H9 (cell line): ENCODE data around the gene NFU1. TPM values are rescaled to one million over a fixed set of nuclear protein-coding genes. Genes with fewer than 3 reads are reported as not detected.

Source experiments
- DNase-seq: peaks from one replicate; pipeline ENCODE4 v3.0.0-alpha.2; 2017
- H2AFZ ChIP-seq: one replicate; pipeline ENCODE4 v1.6.1; 2013; ENCODE audit warnings: mild to moderate bottlenecking, low read length, control low read depth, moderate library complexity
- H2AK5ac ChIP-seq: 2 replicates; pipeline ENCODE4 v1.6.1; 2013; ENCODE audit warnings: low read length, control low read depth, mixed read lengths; ENCODE audit not compliant: insufficient read length
- H2BK120ac ChIP-seq: one replicate; pipeline ENCODE4 v1.6.1; 2013; ENCODE audit warnings: low read depth, mild to moderate bottlenecking, low read length, control low read depth, inconsistent platforms; ENCODE audit not compliant: poor library complexity, severe bottlenecking
- H2BK12ac ChIP-seq: 2 replicates; pipeline ENCODE4 v1.6.1; 2013; ENCODE audit warnings: low read length, control low read depth, mixed read lengths, low read depth; ENCODE audit not compliant: insufficient read length
- H2BK15ac ChIP-seq: 2 replicates; pipeline ENCODE4 v1.6.1; 2013; ENCODE audit warnings: low read depth, low read length, control low read depth
- H2BK20ac ChIP-seq: one replicate; pipeline ENCODE4 v1.6.1; 2013; ENCODE audit warnings: low read depth, mild to moderate bottlenecking, low read length, control low read depth, inconsistent platforms; ENCODE audit not compliant: poor library complexity, severe bottlenecking
- H2BK5ac ChIP-seq: 2 replicates; pipeline ENCODE4 v1.6.1; 2013; ENCODE audit warnings: low read length, control low read depth, mixed read lengths; ENCODE audit not compliant: insufficient read length
- H3K14ac ChIP-seq: 2 replicates; pipeline ENCODE4 v1.6.1; 2013; ENCODE audit warnings: low read length, control low read depth; ENCODE audit not compliant: insufficient read depth
- H3K18ac ChIP-seq: 2 replicates; pipeline ENCODE4 v1.6.1; 2013; ENCODE audit warnings: low read depth, mild to moderate bottlenecking, mixed read lengths, low read length, control low read depth; ENCODE audit not compliant: insufficient read length
- H3K23ac ChIP-seq: 2 replicates; pipeline ENCODE4 v1.6.1; 2013; ENCODE audit warnings: low read length, control low read depth, mixed read lengths, low read depth; ENCODE audit not compliant: insufficient read length
- H3K23me2 ChIP-seq: 2 replicates; pipeline ENCODE4 v1.6.1; 2013; ENCODE audit warnings: low read depth, mild to moderate bottlenecking, mixed read lengths, low read length, control low read depth; ENCODE audit not compliant: insufficient read length, poor library complexity, severe bottlenecking
- H3K27ac ChIP-seq: 2 replicates; pipeline ENCODE4 v1.5.1; 2013; ENCODE audit warnings: low read length, control low read depth, mixed read lengths, low read depth; ENCODE audit not compliant: insufficient read length
- H3K27me3 ChIP-seq: 2 replicates; pipeline ENCODE4 v1.6.1; 2013; ENCODE audit warnings: low read length, control low read depth, inconsistent platforms; ENCODE audit not compliant: insufficient read depth
- H3K4ac ChIP-seq: 2 replicates; pipeline ENCODE4 v1.6.1; 2013; ENCODE audit warnings: low read depth, mild to moderate bottlenecking, control low read depth, inconsistent platforms, low read length, moderate library complexity
- H3K4me1 ChIP-seq: 2 replicates; pipeline ENCODE4 v1.6.1; 2013; ENCODE audit warnings: low read length, control low read depth, inconsistent platforms; ENCODE audit not compliant: insufficient read depth
- H3K4me2 ChIP-seq: 2 replicates; pipeline ENCODE4 v1.6.1; 2013; ENCODE audit warnings: low read length, control low read depth, mixed read lengths; ENCODE audit not compliant: insufficient read length, insufficient read depth
- H3K56ac ChIP-seq: 2 replicates; pipeline ENCODE4 v1.6.1; 2013; ENCODE audit warnings: low read depth, mild to moderate bottlenecking, mixed read lengths, low read length, control low read depth; ENCODE audit not compliant: insufficient read length
- H3K79me1 ChIP-seq: 2 replicates; pipeline ENCODE4 v1.6.1; 2013; ENCODE audit warnings: low read depth, mild to moderate bottlenecking, moderate library complexity, low read length, control low read depth, inconsistent platforms; ENCODE audit not compliant: insufficient read depth, poor library complexity, severe bottlenecking
- H3K79me2 ChIP-seq: 2 replicates; pipeline ENCODE4 v1.6.1; 2013; ENCODE audit warnings: low read length, control low read depth, inconsistent platforms; ENCODE audit not compliant: insufficient read depth
- H3K9ac ChIP-seq: 2 replicates; pipeline ENCODE4 v1.6.1; 2013; ENCODE audit warnings: low read length, control low read depth, mixed read lengths; ENCODE audit not compliant: insufficient read length; ENCODE audit errors: extremely low read depth
- H3K9me3 ChIP-seq: one replicate; pipeline ENCODE4 v1.6.1; 2013; ENCODE audit warnings: low read depth, low read length, inconsistent platforms; ENCODE audit not compliant: control insufficient read depth
- H3T11ph ChIP-seq: one replicate; pipeline ENCODE4 v1.6.1; 2013; ENCODE audit warnings: mild to moderate bottlenecking, low read length, control low read depth, inconsistent platforms
- H4K20me1 ChIP-seq: one replicate; pipeline ENCODE4 v1.6.1; 2013; ENCODE audit not compliant: control insufficient read depth, insufficient read length, insufficient read depth
- H4K5ac ChIP-seq: 2 replicates; pipeline ENCODE4 v1.6.1; 2013; ENCODE audit warnings: low read depth, mild to moderate bottlenecking, mixed read lengths, low read length, control low read depth; ENCODE audit not compliant: insufficient read length
- H4K8ac ChIP-seq: replicated peaks from 2 replicates; pipeline ENCODE4 v1.6.1; 2013; ENCODE audit warnings: low read length, control low read depth, mixed read lengths, low read depth; ENCODE audit not compliant: insufficient read length
- H4K91ac ChIP-seq: 2 replicates; pipeline ENCODE4 v1.6.1; 2013; ENCODE audit warnings: low read depth, mild to moderate bottlenecking, moderate library complexity, mixed read lengths, low read length, control low read depth; ENCODE audit not compliant: insufficient read length
- H3K27ac Mint-ChIP-seq, 3 experiments: 2 replicates in 2 of 3; 3 replicates in 1 of 3; pipeline ENCODE4 v1.8.0; 2020 to 2021; ENCODE audit warnings: mixed read lengths in 3 of 3, mild to moderate bottlenecking in 1 of 3, moderate library complexity in 1 of 3
- H3K27me3 Mint-ChIP-seq: 2 replicates; pipeline ENCODE4 v1.8.0; 2021; ENCODE audit warnings: low read depth, mild to moderate bottlenecking, moderate library complexity, mixed read lengths
- H3K36me3 Mint-ChIP-seq, 3 experiments: 2 replicates in 2 of 3; 3 replicates in 1 of 3; pipeline ENCODE4 v1.8.0; 2020 to 2021; ENCODE audit warnings: low read depth in 3 of 3, mixed read lengths in 3 of 3; ENCODE audit not compliant: insufficient read depth in 1 of 3
- H3K4me1 Mint-ChIP-seq, 2 experiments: 2 replicates each; pipeline ENCODE4 v1.8.0; 2020; ENCODE audit warnings: mixed read lengths in 2 of 2
- H3K4me3 Mint-ChIP-seq, 2 experiments: 2 replicates in 1 of 2; 3 replicates in 1 of 2; pipeline ENCODE4 v1.8.0; 2020 to 2021; ENCODE audit warnings: mild to moderate bottlenecking in 2 of 2, mixed read lengths in 2 of 2, moderate library complexity in 1 of 2
- H3K9me3 Mint-ChIP-seq, 2 experiments: 2 replicates in 1 of 2; 3 replicates in 1 of 2; pipeline ENCODE4 v1.8.0; 2020; ENCODE audit warnings: mild to moderate bottlenecking in 2 of 2, mixed read lengths in 2 of 2, moderate library complexity in 1 of 2
- CTCF ChIP-seq: fragments of 200-600 bp; sonication (generic); conservative IDR thresholded peaks from 3 replicates; pipeline ENCODE4 v1.8.0; 2021; ENCODE audit warnings: antibody characterized with exemption, mild to moderate bottlenecking
- WGBS: extraction: QIAGEN DNeasy Blood & Tissue Kit; methylation state at CpG from one replicate; pipeline ENCODE4 v1.1.7; 2013; ENCODE audit warnings: missing lambda C conversion rate, low lambda C conversion rate, mixed read lengths; ENCODE audit not compliant: insufficient read length; ENCODE audit errors: extremely low coverage; 5-methylcytosine and 5-hydroxymethylcytosine counted together
- total RNA-seq: library from RNA; stranded (reverse); gene quantifications from 2 replicates; pipeline ENCODE4 v1.2.1, GENCODE V29; 2021

The NFU1 gene
- total RNA-seq, 1 experiment from 2014 or later = 61.4 TPM

- no peak for TF ChIP-seq CTCF
- WGBS = no CpG with 5 or more reads among the region's 3 CpGs
- no peak overlapping the region for H4K8ac ChIP-seq
- H2BK20ac ChIP-seq = no peak overlapping the region
- no peak overlapping the region for H3K4me2 ChIP-seq
- H3K9me3 Mint-ChIP-seq = no peaks in the 10 kb centered on the region; a peak in 1 of 5 replicates
- H4K20me1 ChIP-seq = no peaks in the 10 kb centered on the region
- DNase-seq = no peak
- no peaks in the 10 kb centered on the region for H3K9me3 ChIP-seq
- no peak overlapping the region for H2AK5ac ChIP-seq
- no peaks in the 10 kb centered on the region for H3K27me3 ChIP-seq
- peaks cover 18 to 20% of the 10 kb centered on the region in 2 experiments for H3K4me1 Mint-ChIP-seq
- H3K27me3 Mint-ChIP-seq = no peaks in the 10 kb centered on the region; the same call in 1 of the 2 replicates
- H4K91ac ChIP-seq = no peak overlapping the region
- no peak overlapping the region for H3T11ph ChIP-seq
- no peak overlapping the region for H4K5ac ChIP-seq
- no peak overlapping the region for H2BK120ac ChIP-seq
- H3K4ac ChIP-seq = no peak overlapping the region
- no peaks in the 10 kb centered on the region for H3K79me1 ChIP-seq
- peak overlapping the region in 1 of 3 experiments; percentile 27; a peak in 1 of 7 replicates for H3K27ac Mint-ChIP-seq
- peaks cover 0 to 9% (median 0%) of the 10 kb centered on the region in 3 experiments; a peak in 3 of 7 replicates for H3K36me3 Mint-ChIP-seq
- H2BK5ac ChIP-seq = no peak overlapping the region
- H3K23ac ChIP-seq = no peak overlapping the region
- H3K18ac ChIP-seq = no peak overlapping the region
- H3K23me2 ChIP-seq = peaks cover 3% of the 10 kb centered on the region
- no peak overlapping the region for H3K14ac ChIP-seq
- no peak overlapping the region for H3K4me3 Mint-ChIP-seq
- H3K9ac ChIP-seq = no peak overlapping the region
- no peaks in the 10 kb centered on the region for H3K4me1 ChIP-seq
- H2AFZ ChIP-seq = no peak overlapping the region
- no peak overlapping the region for H3K27ac ChIP-seq
- no peak overlapping the region for H2BK12ac ChIP-seq
- no peak overlapping the region for H3K56ac ChIP-seq
- no peak overlapping the region for H2BK15ac ChIP-seq
- peaks cover 1% of the 10 kb centered on the region; the same call in 1 of the 2 replicates for H3K79me2 ChIP-seq
Measured at GRCh38 chr2:69390001-69390400, 47.2 kb downstream of the NFU1 start.
